ENCODE measurements around the gene RTRAF.

GRCh38 chr14:51981218-51981854 is 8.0 kb upstream of the RTRAF start:
- TF ChIP-seq CTCF (conservative IDR thresholded peaks at IDR 0.05; ENCODE audit: low read depth in 2 of 2) = no peak
- no peak for TF ChIP-seq ZNF331 (CRISPR knock-in tag; IDR thresholded peaks at IDR 0.05; ENCODE audit: low read depth)
- no peak for TF ChIP-seq JUNB (IDR thresholded peaks at IDR 0.05; ENCODE audit: unreplicated experiment)
- TF ChIP-seq POLR2AphosphoS5 (IDR thresholded peaks at IDR 0.05; ENCODE audit: low read depth) = no peak
